Breast epithelium (tissue), 4 donors: ENCODE measurements around the gene PRR20G. TPM values are rescaled to one million over a fixed set of nuclear protein-coding genes. Genes with fewer than 3 reads are reported as not detected.

Source experiments
- DNase-seq, 2 donors: peaks; one replicate each; pipeline ENCODE4 v3.0.0-alpha.2; 2019; ENCODE audit warnings: low spot score in 2 of 2
- H3K27ac ChIP-seq, 2 donors: fragments of 200-600 bp; sonication (generic) in 1 of 2; one replicate each; pipeline ENCODE4 v1.5.1; 2016 to 2019; ENCODE audit warnings: mild to moderate bottlenecking in 1 of 2
- H3K27me3 ChIP-seq, 2 donors: fragments of 200-600 bp; sonication (generic) in 1 of 2; one replicate each; pipeline versions ENCODE4 v1.5.1 to v1.6.0; 2017 to 2019; ENCODE audit warnings: control low read depth in 1 of 2, mild to moderate bottlenecking in 1 of 2
- H3K36me3 ChIP-seq: fragments of 200-600 bp; one replicate; pipeline ENCODE4 v1.5.1; 2019
- H3K4me1 ChIP-seq, 2 donors: fragments of 200-600 bp; sonication (generic); one replicate each; pipeline ENCODE4 v1.5.1; 2016 to 2019; ENCODE audit warnings: control low read depth in 1 of 2
- H3K4me3 ChIP-seq, 3 donors: fragments of 200-600 bp; sonication (generic); 1 replicate in 2 of 3; 2 replicates in 1 of 3; pipeline ENCODE4 v1.5.1; 2016 to 2019; ENCODE audit warnings: mild to moderate bottlenecking in 3 of 3, moderate library complexity in 2 of 3
- H3K9me3 ChIP-seq, 2 donors: fragments of 200-600 bp; sonication (generic) in 1 of 2; one replicate each; pipeline ENCODE4 v1.5.1; 2016 to 2019; ENCODE audit warnings: control low read depth in 1 of 2
- POLR2A ChIP-seq: fragments of 450-650 bp; IDR thresholded peaks from one replicate; pipeline ENCODE4 v1.6.1; 2016; ENCODE audit warnings: antibody characterized with exemption, mild to moderate bottlenecking, moderate library complexity
- POLR2AphosphoS5 ChIP-seq, 3 donors: sonication (generic); formaldehyde crosslinking; IDR thresholded peaks; one replicate each; pipeline ENCODE4 v1.6.1; 2017; ENCODE audit warnings: antibody characterized with exemption in 3 of 3
- intact Hi-C: fragments of 100-400 bp; cut with DNase I; formaldehyde crosslinking; loops from one replicate; pipeline ENCODE4 v1.15.1; 2023; ENCODE audit warnings: low total_unique reads
- total RNA-seq, 3 donors: library from RNA; depleted of rRNA; stranded (reverse); fragments of >200 nt; gene quantifications; one replicate each; pipeline ENCODE4 v1.1.0, GENCODE V29; 2016
- TF ChIP-seq, protein P1 (sequence below), 3 donors: fragments of 450-650 bp; IDR thresholded peaks; one replicate each; pipeline ENCODE4 v1.5.1; 2016 to 2017; ENCODE audit warnings: antibody characterized with exemption in 3 of 3, mild to moderate bottlenecking in 3 of 3, moderate library complexity in 3 of 3

The PRR20G gene
- total RNA-seq, 3 donors from 2014 or later, result not detected

GRCh38 chr3:127328421-127328820 lies 40.6 kb upstream of the PRR20G start:
- no peaks in the 10 kb centered on the region for H3K36me3 ChIP-seq
- peaks cover 14 to 20% of the 10 kb centered on the region in 2 donors for H3K9me3 ChIP-seq
- H3K4me3 ChIP-seq, result no peak overlapping the region
- no peak for DNase-seq
- no peak overlapping the region for H3K27ac ChIP-seq
- H3K4me1 ChIP-seq, result no peaks in the 10 kb centered on the region
- H3K27me3 ChIP-seq, result no peaks in the 10 kb centered on the region
- intact Hi-C loops, result no loop called here
- TF ChIP-seq, protein P1, sequence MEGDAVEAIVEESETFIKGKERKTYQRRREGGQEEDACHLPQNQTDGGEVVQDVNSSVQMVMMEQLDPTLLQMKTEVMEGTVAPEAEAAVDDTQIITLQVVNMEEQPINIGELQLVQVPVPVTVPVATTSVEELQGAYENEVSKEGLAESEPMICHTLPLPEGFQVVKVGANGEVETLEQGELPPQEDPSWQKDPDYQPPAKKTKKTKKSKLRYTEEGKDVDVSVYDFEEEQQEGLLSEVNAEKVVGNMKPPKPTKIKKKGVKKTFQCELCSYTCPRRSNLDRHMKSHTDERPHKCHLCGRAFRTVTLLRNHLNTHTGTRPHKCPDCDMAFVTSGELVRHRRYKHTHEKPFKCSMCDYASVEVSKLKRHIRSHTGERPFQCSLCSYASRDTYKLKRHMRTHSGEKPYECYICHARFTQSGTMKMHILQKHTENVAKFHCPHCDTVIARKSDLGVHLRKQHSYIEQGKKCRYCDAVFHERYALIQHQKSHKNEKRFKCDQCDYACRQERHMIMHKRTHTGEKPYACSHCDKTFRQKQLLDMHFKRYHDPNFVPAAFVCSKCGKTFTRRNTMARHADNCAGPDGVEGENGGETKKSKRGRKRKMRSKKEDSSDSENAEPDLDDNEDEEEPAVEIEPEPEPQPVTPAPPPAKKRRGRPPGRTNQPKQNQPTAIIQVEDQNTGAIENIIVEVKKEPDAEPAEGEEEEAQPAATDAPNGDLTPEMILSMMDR (IDR thresholded peaks at IDR 0.05), result no peak
- TF ChIP-seq POLR2A (no peak), POLR2AphosphoS5 (IDR thresholded peaks at IDR 0.05) (no peak)

DNA sequence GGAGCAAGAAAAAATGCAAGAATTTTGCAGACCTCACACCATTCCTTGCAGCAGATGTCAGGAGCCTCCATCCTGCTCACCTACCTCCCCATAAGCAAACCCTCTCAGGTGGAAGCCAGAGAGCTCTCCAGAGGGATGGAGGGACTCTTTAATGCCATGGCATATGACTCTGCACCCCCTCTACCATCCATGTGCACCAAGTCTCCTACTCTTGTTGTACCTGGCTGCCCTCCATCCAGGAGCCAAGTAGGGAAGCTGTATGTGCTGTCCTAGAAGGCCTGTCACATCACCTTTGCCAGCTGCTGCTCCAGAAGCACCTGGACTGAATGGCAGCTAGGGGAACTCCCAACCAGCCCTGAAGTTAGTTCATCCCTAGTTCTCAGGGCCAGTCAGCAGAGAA lies 38.5 kb upstream of the PRR20G start:
- Histone ChIP-seq H3K4me1 (no peaks in the 10 kb centered on the region), H3K9me3 (peaks cover 14 to 16% of the 10 kb centered on the region in 2 donors), H3K27ac (no peak overlapping the region), H3K4me3 (no peak overlapping the region), H3K36me3 (no peaks in the 10 kb centered on the region), H3K27me3 (no peaks in the 10 kb centered on the region)
- intact Hi-C loops, result no loop called here
- TF ChIP-seq POLR2A (no peak), POLR2AphosphoS5 (IDR thresholded peaks at IDR 0.05) (no peak)
- TF ChIP-seq, protein P1 (IDR thresholded peaks at IDR 0.05), result no peak
- DNase-seq, result no peak

DNA sequence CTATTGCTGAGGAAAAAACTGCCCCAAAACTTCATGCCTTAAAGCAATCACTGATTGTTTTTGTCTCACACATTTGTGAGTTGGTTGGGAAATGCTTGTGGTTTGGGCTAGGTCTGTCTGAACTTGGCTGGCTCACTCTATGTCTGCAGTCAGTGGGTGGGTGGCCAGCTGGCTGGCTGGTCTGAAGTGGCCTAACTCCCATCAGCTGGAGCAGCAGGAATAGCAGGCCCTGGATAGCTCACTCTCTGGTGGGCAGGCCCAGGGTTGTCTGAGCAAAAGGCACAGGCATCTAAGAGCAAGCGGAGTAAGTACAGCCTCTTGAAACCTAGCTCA lies 37.7 kb upstream of the PRR20G start:
- TF ChIP-seq, protein P1 (IDR thresholded peaks at IDR 0.05), result no peak
- TF ChIP-seq POLR2A (no peak), POLR2AphosphoS5 (IDR thresholded peaks at IDR 0.05) (no peak)
- Histone ChIP-seq H3K9me3 (peaks cover 7 to 9% of the 10 kb centered on the region in 2 donors), H3K27me3 (no peaks in the 10 kb centered on the region), H3K36me3 (no peaks in the 10 kb centered on the region), H3K4me1 (no peaks in the 10 kb centered on the region), H3K4me3 (no peak overlapping the region), H3K27ac (no peak overlapping the region)
- DNase-seq, result peak in 1 of 2 donors; percentile 56
- intact Hi-C loops, result no loop called here

- Histone ChIP-seq H3K36me3 (no peaks in the 10 kb centered on the region), H3K9me3 (peaks cover 4 to 5% of the 10 kb centered on the region in 2 donors), H3K27ac (no peak overlapping the region), H3K4me3 (no peak overlapping the region), H3K27me3 (no peaks in the 10 kb centered on the region), H3K4me1 (no peaks in the 10 kb centered on the region)
- TF ChIP-seq POLR2A (no peak), POLR2AphosphoS5 (IDR thresholded peaks at IDR 0.05) (no peak)
- TF ChIP-seq, protein P1 (IDR thresholded peaks at IDR 0.05), result no peak
- intact Hi-C loops, result no loop called here
- no peak for DNase-seq
Observed at GRCh38 chr3:127324913-127325628, 37.2 kb upstream of the PRR20G start.

DNA sequence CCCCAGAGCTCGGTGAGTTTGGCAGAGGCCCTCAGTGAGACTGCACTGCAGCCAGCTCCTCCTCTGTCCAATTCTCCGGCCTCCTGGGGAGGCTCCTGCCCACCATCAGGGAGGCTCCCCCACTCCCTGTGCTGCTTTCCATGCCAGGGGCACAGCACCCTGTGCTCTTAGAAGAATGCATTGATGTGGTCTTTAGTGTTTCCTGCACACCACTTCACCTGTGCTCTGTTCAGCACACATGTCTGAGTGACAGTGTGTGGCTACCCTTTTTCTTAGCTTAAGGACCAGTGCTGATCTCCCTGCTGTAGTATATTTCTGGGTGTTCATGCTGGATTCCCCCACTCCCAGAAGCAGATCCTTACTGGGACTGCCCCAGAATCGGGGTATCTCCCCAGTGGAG lies 36.2 kb upstream of the PRR20G start:
- Histone ChIP-seq H3K36me3 (no peaks in the 10 kb centered on the region), H3K4me1 (no peaks in the 10 kb centered on the region), H3K27ac (no peak overlapping the region), H3K27me3 (no peaks in the 10 kb centered on the region), H3K9me3 (peaks cover 0 to 5% of the 10 kb centered on the region in 2 donors), H3K4me3 (no peak overlapping the region)
- intact Hi-C loops, result no loop called here
- TF ChIP-seq, protein P1 (IDR thresholded peaks at IDR 0.05), result no peak
- TF ChIP-seq POLR2A (no peak), POLR2AphosphoS5 (IDR thresholded peaks at IDR 0.05) (no peak)
- DNase-seq, result no peak
